UCSD-AML1 (cell line): ENCODE results near the gene SEC22C.
"Not testable (repeated sequence)": the region's sequence is repeated elsewhere in the genome, so short reads cannot be mapped to it uniquely, and the experiment has no call there.

ENCODE experiments used
- DNase-seq: peaks from one replicate; lab custom pipeline; 2025; ENCODE audit not compliant: unreplicated experiment; lab: John Stamatoyannopoulos, UW

The SEC22C gene

GRCh38 chr3:42581709-42582473, at the start of gene SEC22C:
Gene SEC22C, minus strand, starts transcription at chr3:42581967. Its CDS starts 12,921 bp downstream, at chr3:42569046.
- DNase-seq: peak; percentile 93

- DNase-seq: no peak
These were observed 31.7 kb upstream of the SEC22C start for GRCh38 chr3:42613462-42613861.

GRCh38 chr3:42612928-42613327, 31.2 kb upstream of the SEC22C start:
- no peak for DNase-seq

GRCh38 chr3:42612217-42612616, 30.4 kb upstream of the SEC22C start:
- DNase-seq: no peak

GRCh38 chr3:42610976-42611375, 29.2 kb upstream of the SEC22C start:
- DNase-seq: no peak

GRCh38 chr3:42608581-42608980, 26.8 kb upstream of the SEC22C start:
- no peak for DNase-seq

- no peak for DNase-seq
These were observed 23.9 kb upstream of the SEC22C start for GRCh38 chr3:42605546-42606173.

- DNase-seq: no peak
These were observed 21.2 kb upstream of the SEC22C start for GRCh38 chr3:42602961-42603360.

GRCh38 chr3:42601896-42602581, 20.3 kb upstream of the SEC22C start:
- DNase-seq: no peak

GRCh38 chr3:42600958-42601675, 19.4 kb upstream of the SEC22C start:
- peak; percentile 89 for DNase-seq

GRCh38 chr3:42600111-42600957, 18.6 kb upstream of the SEC22C start, which contains the start of gene NKTR:
Gene NKTR, plus strand, starts transcription at chr3:42600686. Its CDS starts 321 bp downstream, at chr3:42601007.
- DNase-seq: peak; percentile 99

GRCh38 chr3:42597098-42597497, 15.3 kb upstream of the SEC22C start:
- not testable (repeated sequence) for DNase-seq

GRCh38 chr3:42595682-42596081, 13.9 kb upstream of the SEC22C start:
- DNase-seq: no peak

GRCh38 chr3:42593635-42594034, 11.9 kb upstream of the SEC22C start:
- DNase-seq: no peak

- DNase-seq: no peak
These were observed 10.0 kb upstream of the SEC22C start for GRCh38 chr3:42591811-42592210.

- no peak for DNase-seq
These were observed 9.4 kb upstream of the SEC22C start for GRCh38 chr3:42590989-42591756.

GRCh38 chr3:42589382-42590109, 7.8 kb upstream of the SEC22C start:
- DNase-seq: no peak

- no peak for DNase-seq
These were observed 6.9 kb upstream of the SEC22C start for GRCh38 chr3:42588625-42589024.
